H9 (cell line): Measurements from ENCODE around the gene SPATA3. TPM values are rescaled to one million over a fixed set of nuclear protein-coding genes. Genes with fewer than 3 reads are reported as not detected.

Experiments
- DNase-seq: peaks from one replicate; pipeline ENCODE4 v3.0.0-alpha.2; 2017
- H2AFZ ChIP-seq: one replicate; pipeline ENCODE4 v1.6.1; 2013; ENCODE audit warnings: mild to moderate bottlenecking, low read length, control low read depth, moderate library complexity
- H2AK5ac ChIP-seq: 2 replicates; pipeline ENCODE4 v1.6.1; 2013; ENCODE audit warnings: low read length, control low read depth, mixed read lengths; ENCODE audit not compliant: insufficient read length
- H2BK120ac ChIP-seq: one replicate; pipeline ENCODE4 v1.6.1; 2013; ENCODE audit warnings: low read depth, mild to moderate bottlenecking, low read length, control low read depth, inconsistent platforms; ENCODE audit not compliant: poor library complexity, severe bottlenecking
- H2BK12ac ChIP-seq: 2 replicates; pipeline ENCODE4 v1.6.1; 2013; ENCODE audit warnings: low read length, control low read depth, mixed read lengths, low read depth; ENCODE audit not compliant: insufficient read length
- H2BK15ac ChIP-seq: 2 replicates; pipeline ENCODE4 v1.6.1; 2013; ENCODE audit warnings: low read depth, low read length, control low read depth
- H2BK20ac ChIP-seq: one replicate; pipeline ENCODE4 v1.6.1; 2013; ENCODE audit warnings: low read depth, mild to moderate bottlenecking, low read length, control low read depth, inconsistent platforms; ENCODE audit not compliant: poor library complexity, severe bottlenecking
- H2BK5ac ChIP-seq: 2 replicates; pipeline ENCODE4 v1.6.1; 2013; ENCODE audit warnings: low read length, control low read depth, mixed read lengths; ENCODE audit not compliant: insufficient read length
- H3K14ac ChIP-seq: 2 replicates; pipeline ENCODE4 v1.6.1; 2013; ENCODE audit warnings: low read length, control low read depth; ENCODE audit not compliant: insufficient read depth
- H3K18ac ChIP-seq: 2 replicates; pipeline ENCODE4 v1.6.1; 2013; ENCODE audit warnings: low read depth, mild to moderate bottlenecking, mixed read lengths, low read length, control low read depth; ENCODE audit not compliant: insufficient read length
- H3K23ac ChIP-seq: 2 replicates; pipeline ENCODE4 v1.6.1; 2013; ENCODE audit warnings: low read length, control low read depth, mixed read lengths, low read depth; ENCODE audit not compliant: insufficient read length
- H3K23me2 ChIP-seq: 2 replicates; pipeline ENCODE4 v1.6.1; 2013; ENCODE audit warnings: low read depth, mild to moderate bottlenecking, mixed read lengths, low read length, control low read depth; ENCODE audit not compliant: insufficient read length, poor library complexity, severe bottlenecking
- H3K27ac ChIP-seq: 2 replicates; pipeline ENCODE4 v1.5.1; 2013; ENCODE audit warnings: low read length, control low read depth, mixed read lengths, low read depth; ENCODE audit not compliant: insufficient read length
- H3K27me3 ChIP-seq: 2 replicates; pipeline ENCODE4 v1.6.1; 2013; ENCODE audit warnings: low read length, control low read depth, inconsistent platforms; ENCODE audit not compliant: insufficient read depth
- H3K4ac ChIP-seq: 2 replicates; pipeline ENCODE4 v1.6.1; 2013; ENCODE audit warnings: low read depth, mild to moderate bottlenecking, control low read depth, inconsistent platforms, low read length, moderate library complexity
- H3K4me1 ChIP-seq: 2 replicates; pipeline ENCODE4 v1.6.1; 2013; ENCODE audit warnings: low read length, control low read depth, inconsistent platforms; ENCODE audit not compliant: insufficient read depth
- H3K4me2 ChIP-seq: 2 replicates; pipeline ENCODE4 v1.6.1; 2013; ENCODE audit warnings: low read length, control low read depth, mixed read lengths; ENCODE audit not compliant: insufficient read length, insufficient read depth
- H3K56ac ChIP-seq: 2 replicates; pipeline ENCODE4 v1.6.1; 2013; ENCODE audit warnings: low read depth, mild to moderate bottlenecking, mixed read lengths, low read length, control low read depth; ENCODE audit not compliant: insufficient read length
- H3K79me1 ChIP-seq: 2 replicates; pipeline ENCODE4 v1.6.1; 2013; ENCODE audit warnings: low read depth, mild to moderate bottlenecking, moderate library complexity, low read length, control low read depth, inconsistent platforms; ENCODE audit not compliant: insufficient read depth, poor library complexity, severe bottlenecking
- H3K79me2 ChIP-seq: 2 replicates; pipeline ENCODE4 v1.6.1; 2013; ENCODE audit warnings: low read length, control low read depth, inconsistent platforms; ENCODE audit not compliant: insufficient read depth
- H3K9ac ChIP-seq: 2 replicates; pipeline ENCODE4 v1.6.1; 2013; ENCODE audit warnings: low read length, control low read depth, mixed read lengths; ENCODE audit not compliant: insufficient read length; ENCODE audit errors: extremely low read depth
- H3K9me3 ChIP-seq: one replicate; pipeline ENCODE4 v1.6.1; 2013; ENCODE audit warnings: low read depth, low read length, inconsistent platforms; ENCODE audit not compliant: control insufficient read depth
- H3T11ph ChIP-seq: one replicate; pipeline ENCODE4 v1.6.1; 2013; ENCODE audit warnings: mild to moderate bottlenecking, low read length, control low read depth, inconsistent platforms
- H4K20me1 ChIP-seq: one replicate; pipeline ENCODE4 v1.6.1; 2013; ENCODE audit not compliant: control insufficient read depth, insufficient read length, insufficient read depth
- H4K5ac ChIP-seq: 2 replicates; pipeline ENCODE4 v1.6.1; 2013; ENCODE audit warnings: low read depth, mild to moderate bottlenecking, mixed read lengths, low read length, control low read depth; ENCODE audit not compliant: insufficient read length
- H4K8ac ChIP-seq: replicated peaks from 2 replicates; pipeline ENCODE4 v1.6.1; 2013; ENCODE audit warnings: low read length, control low read depth, mixed read lengths, low read depth; ENCODE audit not compliant: insufficient read length
- H4K91ac ChIP-seq: 2 replicates; pipeline ENCODE4 v1.6.1; 2013; ENCODE audit warnings: low read depth, mild to moderate bottlenecking, moderate library complexity, mixed read lengths, low read length, control low read depth; ENCODE audit not compliant: insufficient read length
- H3K27ac Mint-ChIP-seq, 3 experiments: 2 replicates in 2 of 3; 3 replicates in 1 of 3; pipeline ENCODE4 v1.8.0; 2020 to 2021; ENCODE audit warnings: mixed read lengths in 3 of 3, mild to moderate bottlenecking in 1 of 3, moderate library complexity in 1 of 3
- H3K27me3 Mint-ChIP-seq: 2 replicates; pipeline ENCODE4 v1.8.0; 2021; ENCODE audit warnings: low read depth, mild to moderate bottlenecking, moderate library complexity, mixed read lengths
- H3K36me3 Mint-ChIP-seq, 3 experiments: 2 replicates in 2 of 3; 3 replicates in 1 of 3; pipeline ENCODE4 v1.8.0; 2020 to 2021; ENCODE audit warnings: low read depth in 3 of 3, mixed read lengths in 3 of 3; ENCODE audit not compliant: insufficient read depth in 1 of 3
- H3K4me1 Mint-ChIP-seq, 2 experiments: 2 replicates each; pipeline ENCODE4 v1.8.0; 2020; ENCODE audit warnings: mixed read lengths in 2 of 2
- H3K4me3 Mint-ChIP-seq, 2 experiments: 2 replicates in 1 of 2; 3 replicates in 1 of 2; pipeline ENCODE4 v1.8.0; 2020 to 2021; ENCODE audit warnings: mild to moderate bottlenecking in 2 of 2, mixed read lengths in 2 of 2, moderate library complexity in 1 of 2
- H3K9me3 Mint-ChIP-seq, 2 experiments: 2 replicates in 1 of 2; 3 replicates in 1 of 2; pipeline ENCODE4 v1.8.0; 2020; ENCODE audit warnings: mild to moderate bottlenecking in 2 of 2, mixed read lengths in 2 of 2, moderate library complexity in 1 of 2
- WGBS: extraction: QIAGEN DNeasy Blood & Tissue Kit; methylation state at CpG from one replicate; pipeline ENCODE4 v1.1.7; 2013; ENCODE audit warnings: missing lambda C conversion rate, low lambda C conversion rate, mixed read lengths; ENCODE audit not compliant: insufficient read length; ENCODE audit errors: extremely low coverage; 5-methylcytosine and 5-hydroxymethylcytosine counted together
- total RNA-seq: library from RNA; stranded (reverse); gene quantifications from 2 replicates; pipeline ENCODE4 v1.2.1, GENCODE V29; 2021
- TF ChIP-seq, protein P1 (sequence below): fragments of 200-600 bp; sonication (generic); conservative IDR thresholded peaks from 3 replicates; pipeline ENCODE4 v1.8.0; 2021; ENCODE audit warnings: antibody characterized with exemption, mild to moderate bottlenecking

SPATA3 gene
- total RNA-seq, 1 experiment from 2014 or later: not detected

DNA sequence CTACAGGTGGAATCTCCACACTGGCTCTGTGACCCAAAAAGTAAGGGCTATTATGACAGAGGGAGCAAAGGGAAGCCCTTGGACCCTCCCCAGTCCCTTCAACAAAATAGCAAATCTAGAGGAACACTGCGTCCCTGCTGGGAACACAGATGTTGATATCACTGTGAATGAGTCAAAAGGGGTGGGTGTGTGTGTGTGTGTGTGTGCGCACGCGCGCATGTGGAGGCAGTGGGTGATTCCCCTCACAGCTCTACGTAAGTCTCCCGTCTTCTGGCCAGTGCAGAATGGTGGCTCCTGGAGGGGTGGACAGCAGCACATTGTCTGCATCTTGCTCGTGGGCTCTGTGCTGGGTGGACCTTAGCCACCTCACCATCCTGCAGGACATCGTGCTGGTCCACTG, 33.6 kb downstream of the SPATA3 start:
- Histone ChIP-seq H3T11ph (no peak overlapping the region), H3K23me2 (no peaks in the 10 kb centered on the region), H2BK120ac (no peak overlapping the region), H2BK5ac (no peak overlapping the region), H2BK12ac (no peak overlapping the region), H3K23ac (no peak overlapping the region), H3K4me1 (no peaks in the 10 kb centered on the region), H4K5ac (no peak overlapping the region), H3K79me2 (no peaks in the 10 kb centered on the region), H2BK15ac (no peak overlapping the region), H3K9me3 (no peaks in the 10 kb centered on the region), H3K56ac (no peak overlapping the region), H3K27me3 (no peaks in the 10 kb centered on the region), H3K27ac (no peak overlapping the region), H2BK20ac (no peak overlapping the region), H4K91ac (no peak overlapping the region), H3K4ac (no peak overlapping the region), H2AFZ (no peak overlapping the region), H3K18ac (no peak overlapping the region), H4K8ac (no peak overlapping the region), H3K79me1 (no peaks in the 10 kb centered on the region), H3K4me2 (no peak overlapping the region), H4K20me1 (no peaks in the 10 kb centered on the region), H3K14ac (no peak overlapping the region), H2AK5ac (no peak overlapping the region), H3K9ac (no peak overlapping the region)
- TF ChIP-seq, protein P1, sequence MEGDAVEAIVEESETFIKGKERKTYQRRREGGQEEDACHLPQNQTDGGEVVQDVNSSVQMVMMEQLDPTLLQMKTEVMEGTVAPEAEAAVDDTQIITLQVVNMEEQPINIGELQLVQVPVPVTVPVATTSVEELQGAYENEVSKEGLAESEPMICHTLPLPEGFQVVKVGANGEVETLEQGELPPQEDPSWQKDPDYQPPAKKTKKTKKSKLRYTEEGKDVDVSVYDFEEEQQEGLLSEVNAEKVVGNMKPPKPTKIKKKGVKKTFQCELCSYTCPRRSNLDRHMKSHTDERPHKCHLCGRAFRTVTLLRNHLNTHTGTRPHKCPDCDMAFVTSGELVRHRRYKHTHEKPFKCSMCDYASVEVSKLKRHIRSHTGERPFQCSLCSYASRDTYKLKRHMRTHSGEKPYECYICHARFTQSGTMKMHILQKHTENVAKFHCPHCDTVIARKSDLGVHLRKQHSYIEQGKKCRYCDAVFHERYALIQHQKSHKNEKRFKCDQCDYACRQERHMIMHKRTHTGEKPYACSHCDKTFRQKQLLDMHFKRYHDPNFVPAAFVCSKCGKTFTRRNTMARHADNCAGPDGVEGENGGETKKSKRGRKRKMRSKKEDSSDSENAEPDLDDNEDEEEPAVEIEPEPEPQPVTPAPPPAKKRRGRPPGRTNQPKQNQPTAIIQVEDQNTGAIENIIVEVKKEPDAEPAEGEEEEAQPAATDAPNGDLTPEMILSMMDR: no peak
- Mint-ChIP-seq H3K4me3 (no peak overlapping the region), H3K9me3 (no peaks in the 10 kb centered on the region), H3K27ac (no peak overlapping the region), H3K36me3 (no peaks in the 10 kb centered on the region), H3K4me1 (no peaks in the 10 kb centered on the region), H3K27me3 (peaks cover 35% of the 10 kb centered on the region)
- no CpG with 5 or more reads among the region's 9 CpGs for WGBS
- no peak for DNase-seq
